ENCODE measurements around the gene LMLN. TPM values are rescaled to one million over a fixed set of nuclear protein-coding genes. Genes with fewer than 3 reads are reported as not detected.

LMLN gene
- total RNA-seq, 1 donor from 2014 or later: 0.32 TPM

GRCh38 chr3:198017090-198017489, 57.1 kb downstream of the LMLN start:
- DNase-seq (ENCODE audit: low spot score in 2 of 2): no peak

GRCh38 chr3:198018416-198018815, 58.4 kb downstream of the LMLN start:
- DNase-seq (ENCODE audit: low spot score in 2 of 2): no peak
- intact Hi-C loops (cut with DNase I): no loop called here
- Histone ChIP-seq H3K4me1 (no peaks in the 10 kb centered on the region), H3K27ac (no peak overlapping the region), H3K27me3 (no peaks in the 10 kb centered on the region), H3K9me3 (no peaks in the 10 kb centered on the region), H3K36me3 (no peaks in the 10 kb centered on the region), H3K4me3 (no peak overlapping the region)
- no peak for TF ChIP-seq CTCF (IDR thresholded peaks at IDR 0.05)

More at GRCh38 chr3:198017090-198017489, 57.1 kb downstream of the LMLN start:
- intact Hi-C loops (cut with DNase I): no loop called here
- H3K27me3 ChIP-seq: no peaks in the 10 kb centered on the region
- no peak overlapping the region for H3K4me3 ChIP-seq
- TF ChIP-seq CTCF (IDR thresholded peaks at IDR 0.05): no peak
- no peaks in the 10 kb centered on the region for H3K36me3 ChIP-seq
- H3K27ac ChIP-seq: no peak overlapping the region
- H3K9me3 ChIP-seq: no peaks in the 10 kb centered on the region
- H3K4me1 ChIP-seq: no peaks in the 10 kb centered on the region

GRCh38 chr3:198019115-198019514, 59.1 kb downstream of the LMLN start:
- H3K9me3 ChIP-seq: no peaks in the 10 kb centered on the region
- no peaks in the 10 kb centered on the region for H3K27me3 ChIP-seq
- no peaks in the 10 kb centered on the region for H3K36me3 ChIP-seq
- no peak for DNase-seq (ENCODE audit: low spot score in 2 of 2)
- H3K27ac ChIP-seq: no peak overlapping the region
- TF ChIP-seq CTCF (IDR thresholded peaks at IDR 0.05): no peak
- intact Hi-C loops (cut with DNase I): no loop called here
- no peaks in the 10 kb centered on the region for H3K4me1 ChIP-seq
- H3K4me3 ChIP-seq: no peak overlapping the region

GRCh38 chr3:198021320-198021719, 61.3 kb downstream of the LMLN start:
- intact Hi-C loops (cut with DNase I): no loop called here
- Histone ChIP-seq H3K4me1 (no peaks in the 10 kb centered on the region), H3K4me3 (no peak overlapping the region), H3K27ac (no peak overlapping the region), H3K36me3 (peaks cover 0 to 2% of the 10 kb centered on the region in 2 donors), H3K27me3 (no peaks in the 10 kb centered on the region), H3K9me3 (no peaks in the 10 kb centered on the region)
- TF ChIP-seq CTCF (IDR thresholded peaks at IDR 0.05): no peak
- no peak for DNase-seq (ENCODE audit: low spot score in 2 of 2)

GRCh38 chr3:198022604-198023003, 62.6 kb downstream of the LMLN start:
- no peaks in the 10 kb centered on the region for H3K4me1 ChIP-seq
- no peak for DNase-seq (ENCODE audit: low spot score in 2 of 2)
- H3K36me3 ChIP-seq: peaks cover 0 to 5% of the 10 kb centered on the region in 2 donors
- no peak overlapping the region for H3K4me3 ChIP-seq
- intact Hi-C loops (cut with DNase I): no loop called here
- no peaks in the 10 kb centered on the region for H3K9me3 ChIP-seq
- no peak for TF ChIP-seq CTCF (IDR thresholded peaks at IDR 0.05)
- H3K27ac ChIP-seq: no peak overlapping the region
- H3K27me3 ChIP-seq: no peaks in the 10 kb centered on the region

GRCh38 chr3:198025644-198026043, 65.6 kb downstream of the LMLN start:
- H3K27ac ChIP-seq: no peak overlapping the region
- no peaks in the 10 kb centered on the region for H3K9me3 ChIP-seq
- TF ChIP-seq CTCF (IDR thresholded peaks at IDR 0.05): no peak
- no peak overlapping the region for H3K4me3 ChIP-seq
- intact Hi-C loops (cut with DNase I): no loop called here
- no peaks in the 10 kb centered on the region for H3K4me1 ChIP-seq
- no peaks in the 10 kb centered on the region for H3K27me3 ChIP-seq
- peaks cover 0 to 5% of the 10 kb centered on the region in 2 donors for H3K36me3 ChIP-seq
- DNase-seq (ENCODE audit: low spot score in 2 of 2): no peak

Measured in ascending aorta (tissue), 2 donors.